Cardiac fibroblast (primary cell): ENCODE measurements around the gene HMX1.

Experiments used
- DNase-seq, 2 donors: peaks; one replicate each; pipeline versions ENCODE4 v3.0.0 to v3.0.0-alpha.2; 2010; ENCODE audit warnings: low read depth in 2 of 2
- H3K4me3 ChIP-seq, 2 donors: replicated peaks in 1 of 2; 1 replicate in 1 of 2; 2 replicates in 1 of 2; pipeline ENCODE4 v1.5.1; 2011; ENCODE audit warnings: low read depth in 2 of 2, low read length in 2 of 2, mild to moderate bottlenecking in 2 of 2, moderate library complexity in 1 of 2
- CTCF ChIP-seq: IDR thresholded peaks from one replicate; pipeline ENCODE4 v1.5.1; 2011; ENCODE audit warnings: low read depth, mild to moderate bottlenecking, low read length, inconsistent platforms

Gene HMX1

DNA sequence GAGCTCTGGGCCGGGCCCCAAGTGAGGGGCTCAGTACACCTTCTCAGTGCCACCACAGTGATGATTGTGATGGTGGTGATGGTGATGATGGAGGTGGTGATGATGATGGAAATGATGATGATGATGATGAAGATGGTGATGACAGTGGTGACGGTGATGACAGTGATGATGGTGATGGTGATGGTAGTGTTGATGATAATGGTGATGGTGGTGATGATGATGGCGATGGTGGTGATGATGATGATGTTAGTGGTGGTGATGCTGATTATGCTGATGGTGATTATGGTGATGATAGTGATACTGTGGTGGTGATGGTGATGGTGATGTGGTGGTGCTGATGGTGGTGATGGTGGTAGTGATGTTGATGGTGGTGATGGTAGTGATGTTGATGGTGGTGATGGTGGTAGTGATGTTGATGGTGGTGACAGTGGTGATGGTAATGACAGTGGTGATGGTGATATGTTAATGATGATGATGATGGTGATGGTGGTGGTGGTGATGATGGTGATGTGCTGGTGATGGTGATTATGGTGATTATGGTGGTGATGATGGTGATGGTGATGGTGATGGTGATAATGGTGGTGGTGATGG lies 29.9 kb downstream of the HMX1 start:
- H3K4me3 ChIP-seq, result no peak overlapping the region
- no peak for TF ChIP-seq CTCF
- DNase-seq, result no peak

DNA sequence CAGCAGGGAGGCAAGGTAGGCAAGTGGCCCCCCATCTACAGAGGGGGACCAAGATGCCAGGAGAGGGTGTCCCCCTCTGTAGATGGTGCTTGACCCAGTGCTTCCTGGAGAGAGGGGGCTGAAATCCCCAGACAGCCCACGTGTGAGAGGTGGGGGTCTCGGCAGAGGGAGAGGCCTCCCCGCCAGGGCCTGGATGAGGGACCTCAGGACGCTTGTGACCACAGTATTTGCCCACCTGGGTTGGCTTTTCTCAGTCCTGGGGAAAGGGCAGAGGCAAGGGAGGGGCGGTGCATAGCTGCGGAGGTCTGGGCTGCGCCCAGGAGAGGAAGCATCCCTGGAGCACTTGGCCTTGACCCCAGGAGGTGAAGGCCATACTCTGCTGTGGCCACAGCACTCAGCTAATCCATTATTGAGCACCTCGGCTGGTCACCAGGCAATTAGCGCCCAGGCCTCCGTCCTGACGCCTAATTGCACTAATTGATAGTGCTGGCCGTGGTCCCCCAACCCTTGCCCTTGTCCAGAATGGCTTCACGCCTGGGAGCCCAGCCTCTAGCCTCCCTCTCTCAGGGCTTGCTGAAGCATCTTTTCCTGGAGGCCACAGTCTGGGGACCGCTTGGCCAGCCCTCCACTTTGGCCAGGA lies 30.7 kb downstream of the HMX1 start:
- H3K4me3 ChIP-seq, result no peak overlapping the region
- no peak for TF ChIP-seq CTCF
- no peak for DNase-seq

GRCh38 chr4:8840006-8840793 lies 31.4 kb downstream of the HMX1 start:
- H3K4me3 ChIP-seq, result no peak overlapping the region
- DNase-seq, result no peak
- TF ChIP-seq CTCF, result no peak

DNA sequence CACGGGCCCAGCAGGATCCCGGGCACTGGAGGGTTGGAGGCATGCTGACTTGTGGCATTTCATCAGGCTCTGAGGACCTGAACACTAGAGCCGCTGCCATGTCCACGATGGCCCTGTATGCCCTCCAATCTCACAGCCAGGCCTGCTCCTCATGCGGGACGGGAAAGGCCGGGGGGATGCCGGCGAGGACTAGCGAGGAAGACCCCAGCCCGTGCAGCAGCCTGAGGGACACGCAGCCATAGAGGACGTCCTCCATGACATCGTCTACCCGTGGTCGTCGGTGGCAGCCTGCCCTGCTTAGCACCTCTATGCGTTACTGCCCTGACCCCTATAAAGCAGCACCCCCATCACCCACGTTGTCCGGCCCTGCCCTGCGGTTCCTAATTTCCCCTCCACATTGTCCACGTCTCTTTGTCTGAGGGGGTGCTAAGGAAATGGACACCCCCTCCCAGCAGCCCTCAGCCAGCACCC lies 32.6 kb downstream of the HMX1 start:
- no peak for DNase-seq
- TF ChIP-seq CTCF, result no peak
- H3K4me3 ChIP-seq, result no peak overlapping the region

DNA sequence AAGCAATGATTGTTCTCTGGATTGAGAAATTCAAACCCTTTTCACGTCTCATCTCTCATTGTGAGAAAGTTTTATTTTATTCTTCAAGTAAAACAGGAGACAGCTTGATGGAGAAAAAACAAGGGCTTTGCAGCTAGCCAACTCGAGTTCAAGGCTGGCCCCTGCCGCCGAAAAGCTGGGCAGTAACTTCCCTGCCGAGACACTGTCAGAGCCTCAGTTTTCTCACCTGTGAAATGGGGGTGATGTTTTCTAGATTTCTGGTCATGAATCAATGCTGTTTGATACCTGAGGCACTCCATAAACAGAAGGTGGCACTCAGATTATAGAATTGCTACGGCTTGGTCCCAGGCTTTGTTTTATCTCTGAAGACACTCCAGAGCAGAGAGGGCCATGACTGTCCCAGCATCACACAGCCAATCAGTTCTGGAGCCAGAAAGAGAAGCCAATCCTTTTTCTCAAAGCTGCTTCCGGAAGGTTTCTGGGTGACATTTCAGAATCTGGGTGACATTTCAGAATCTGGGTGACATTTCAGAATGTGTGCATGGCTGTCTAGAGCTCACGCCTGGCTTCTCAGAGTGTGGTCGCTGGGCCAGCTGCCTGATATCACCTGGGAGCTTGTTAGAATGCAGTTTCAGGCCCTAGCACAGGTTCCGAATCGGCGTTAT lies 33.2 kb downstream of the HMX1 start:
- no peak for TF ChIP-seq CTCF
- no peak for DNase-seq
- H3K4me3 ChIP-seq, result no peak overlapping the region

GRCh38 chr4:8837181-8837841 lies 34.3 kb downstream of the HMX1 start:
- DNase-seq, result no peak

More at GRCh38 chr4:8837181-8837841, 34.3 kb downstream of the HMX1 start:
- no peak overlapping the region for H3K4me3 ChIP-seq
- no peak for TF ChIP-seq CTCF
